ENCODE results near the gene TEC. TPM values are rescaled to one million over a fixed set of nuclear protein-coding genes. Genes with fewer than 3 reads are reported as not detected.

Gene TEC
- total RNA-seq, 1 experiment from 2014 or later: 0.67 TPM

- BruUV-seq (replicated peaks): no TSS peak
- no peak overlapping the region for H3K27ac ChIP-seq (ENCODE audit: low read length)
- in situ Hi-C loops (cut with HindIII; ENCODE audit: low pct_unique_long_range_greater_than_20kb, low sequenced_read_pairs): no loop called here
- no peak for TF ChIP-seq CTCF (IDR thresholded peaks at IDR 0.05)
- TF ChIP-seq POLR2AphosphoS5 (IDR thresholded peaks at IDR 0.05; ENCODE audit: low read depth, low read length): no peak
- TF ChIP-seq SIN3A (IDR thresholded peaks at IDR 0.05; ENCODE audit: borderline replicate concordance, insufficient read depth, low read depth, low read length): no peak
- TF ChIP-seq REST (IDR thresholded peaks at IDR 0.05; ENCODE audit: insufficient read depth in 1 of 2, low read depth in 2 of 2, low read length in 1 of 2): no peak
- TF ChIP-seq TCF7L2 (IDR thresholded peaks at IDR 0.05; ENCODE audit: low read depth, low read length): no peak
- no peak for DNase-seq (ENCODE audit: low read depth, low spot score)
- no peaks in the 10 kb centered on the region for H3K36me3 ChIP-seq (ENCODE audit: control insufficient read depth, insufficient read depth, low read length)
- no peak for ATAC-seq
- intact Hi-C loops (cut with micrococcal nuclease; ENCODE audit: unreplicated experiment): no loop called here
- no peak overlapping the region for H3K4me3 ChIP-seq (ENCODE audit: low read depth in 2 of 2, low read length in 2 of 2)
- ChIA-PET POLR2A (no interaction called here), CTCF (no interaction called here)
- no peaks in the 10 kb centered on the region for H3K4me1 ChIP-seq (ENCODE audit: control insufficient read depth, insufficient read depth, low read length)
- no peaks in the 10 kb centered on the region for H3K9me3 ChIP-seq (ENCODE audit: control insufficient read depth, insufficient read depth, low read depth, low read length)
- H3K27me3 ChIP-seq (ENCODE audit: control insufficient read depth, insufficient read depth, low read length): no peaks in the 10 kb centered on the region
Observed at GRCh38 chr4:48172651-48173050, 97.0 kb downstream of the TEC start.

GRCh38 chr4:48169636-48170035, 100.0 kb downstream of the TEC start:
- BruUV-seq (replicated peaks): no TSS peak
- no peaks in the 10 kb centered on the region for H3K36me3 ChIP-seq (ENCODE audit: control insufficient read depth, insufficient read depth, low read length)
- ChIA-PET CTCF (no interaction called here), POLR2A (no interaction called here)
- H3K4me1 ChIP-seq (ENCODE audit: control insufficient read depth, insufficient read depth, low read length): no peaks in the 10 kb centered on the region
- no peak overlapping the region for H3K4me3 ChIP-seq (ENCODE audit: low read depth in 2 of 2, low read length in 2 of 2)
- TF ChIP-seq SIN3A (IDR thresholded peaks at IDR 0.05; ENCODE audit: borderline replicate concordance, insufficient read depth, low read depth, low read length): no peak
- TF ChIP-seq CTCF (IDR thresholded peaks at IDR 0.05): no peak
- TF ChIP-seq POLR2AphosphoS5 (IDR thresholded peaks at IDR 0.05; ENCODE audit: low read depth, low read length): no peak
- no peak for TF ChIP-seq TCF7L2 (IDR thresholded peaks at IDR 0.05; ENCODE audit: low read depth, low read length)
- no peak for TF ChIP-seq REST (IDR thresholded peaks at IDR 0.05; ENCODE audit: insufficient read depth in 1 of 2, low read depth in 2 of 2, low read length in 1 of 2)
- no peaks in the 10 kb centered on the region for H3K9me3 ChIP-seq (ENCODE audit: control insufficient read depth, insufficient read depth, low read depth, low read length)
- H3K27me3 ChIP-seq (ENCODE audit: control insufficient read depth, insufficient read depth, low read length): no peaks in the 10 kb centered on the region
- no peak for DNase-seq (ENCODE audit: low read depth, low spot score)
- no peak overlapping the region for H3K27ac ChIP-seq (ENCODE audit: low read length)
- intact Hi-C loops (cut with micrococcal nuclease; ENCODE audit: unreplicated experiment): no loop called here
- no peak for ATAC-seq
- in situ Hi-C loops (cut with HindIII; ENCODE audit: low pct_unique_long_range_greater_than_20kb, low sequenced_read_pairs): no loop called here

Data from Panc1 (cell line).